PFSK-1 (cell line): ENCODE measurements around the gene THOC1.

Source experiments
- FOXP2 ChIP-seq: optimal IDR thresholded peaks from 2 replicates; pipeline ENCODE3; 2011; ENCODE audit warnings: borderline replicate concordance, control low read depth, inconsistent platforms; ENCODE audit not compliant: insufficient read depth; ENCODE audit errors: extremely low read length, extremely low read depth
- POLR2AphosphoS5 ChIP-seq: IDR thresholded peaks from 2 replicates; pipeline ENCODE4 v1.6.1; 2012; ENCODE audit warnings: low read depth, mild to moderate bottlenecking, control low read depth, low read length, moderate library complexity
- SIN3A ChIP-seq: IDR thresholded peaks from 2 replicates; pipeline ENCODE4 v1.6.1; 2012; ENCODE audit warnings: mild to moderate bottlenecking, low read length, moderate library complexity, borderline replicate concordance; ENCODE audit not compliant: insufficient read depth
- TAF1 ChIP-seq: IDR thresholded peaks from 2 replicates; pipeline ENCODE4 v1.6.1; 2012; ENCODE audit warnings: low read length, control low read depth, borderline replicate concordance; ENCODE audit not compliant: insufficient read depth
- TF ChIP-seq, protein P1 (sequence below), 2 experiments: IDR thresholded peaks; 2 replicates each; pipeline versions ENCODE4 v1.6.1 to v1.8.0; 2011 to 2012; ENCODE audit warnings: low read depth in 2 of 2, low read length in 2 of 2, control low read depth in 1 of 2, inconsistent platforms in 1 of 2, mild to moderate bottlenecking in 1 of 2, moderate library complexity in 1 of 2; ENCODE audit not compliant: insufficient read depth in 1 of 2

Gene THOC1

DNA sequence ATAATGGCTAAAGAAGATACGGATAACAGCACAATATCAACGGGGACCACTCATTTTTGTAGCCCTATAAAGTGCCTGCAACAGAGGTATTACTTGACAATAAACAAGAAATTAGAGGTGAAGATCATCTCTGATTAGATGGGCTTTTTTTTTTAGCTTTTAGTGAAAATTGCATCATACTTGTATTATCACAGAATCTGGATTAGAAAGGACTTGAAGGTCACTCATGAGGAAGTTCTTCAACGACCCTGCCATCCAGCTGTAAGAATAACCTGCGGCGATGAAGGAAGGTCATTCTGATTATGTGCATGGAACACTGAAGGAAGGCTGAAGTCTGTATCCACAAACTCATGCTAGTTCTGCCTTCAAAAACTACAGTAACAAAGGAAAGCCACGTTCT lies 40.5 kb downstream of the THOC1 start:
- TF ChIP-seq TAF1 (no peak), SIN3A (no peak), FOXP2 (no peak), POLR2AphosphoS5 (no peak)
- TF ChIP-seq, protein P1, sequence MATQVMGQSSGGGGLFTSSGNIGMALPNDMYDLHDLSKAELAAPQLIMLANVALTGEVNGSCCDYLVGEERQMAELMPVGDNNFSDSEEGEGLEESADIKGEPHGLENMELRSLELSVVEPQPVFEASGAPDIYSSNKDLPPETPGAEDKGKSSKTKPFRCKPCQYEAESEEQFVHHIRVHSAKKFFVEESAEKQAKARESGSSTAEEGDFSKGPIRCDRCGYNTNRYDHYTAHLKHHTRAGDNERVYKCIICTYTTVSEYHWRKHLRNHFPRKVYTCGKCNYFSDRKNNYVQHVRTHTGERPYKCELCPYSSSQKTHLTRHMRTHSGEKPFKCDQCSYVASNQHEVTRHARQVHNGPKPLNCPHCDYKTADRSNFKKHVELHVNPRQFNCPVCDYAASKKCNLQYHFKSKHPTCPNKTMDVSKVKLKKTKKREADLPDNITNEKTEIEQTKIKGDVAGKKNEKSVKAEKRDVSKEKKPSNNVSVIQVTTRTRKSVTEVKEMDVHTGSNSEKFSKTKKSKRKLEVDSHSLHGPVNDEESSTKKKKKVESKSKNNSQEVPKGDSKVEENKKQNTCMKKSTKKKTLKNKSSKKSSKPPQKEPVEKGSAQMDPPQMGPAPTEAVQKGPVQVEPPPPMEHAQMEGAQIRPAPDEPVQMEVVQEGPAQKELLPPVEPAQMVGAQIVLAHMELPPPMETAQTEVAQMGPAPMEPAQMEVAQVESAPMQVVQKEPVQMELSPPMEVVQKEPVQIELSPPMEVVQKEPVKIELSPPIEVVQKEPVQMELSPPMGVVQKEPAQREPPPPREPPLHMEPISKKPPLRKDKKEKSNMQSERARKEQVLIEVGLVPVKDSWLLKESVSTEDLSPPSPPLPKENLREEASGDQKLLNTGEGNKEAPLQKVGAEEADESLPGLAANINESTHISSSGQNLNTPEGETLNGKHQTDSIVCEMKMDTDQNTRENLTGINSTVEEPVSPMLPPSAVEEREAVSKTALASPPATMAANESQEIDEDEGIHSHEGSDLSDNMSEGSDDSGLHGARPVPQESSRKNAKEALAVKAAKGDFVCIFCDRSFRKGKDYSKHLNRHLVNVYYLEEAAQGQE (IDR thresholded peaks at IDR 0.05; ENCODE audit: insufficient read depth in 1 of 2, low read depth in 2 of 2, low read length in 2 of 2): no peak

DNA sequence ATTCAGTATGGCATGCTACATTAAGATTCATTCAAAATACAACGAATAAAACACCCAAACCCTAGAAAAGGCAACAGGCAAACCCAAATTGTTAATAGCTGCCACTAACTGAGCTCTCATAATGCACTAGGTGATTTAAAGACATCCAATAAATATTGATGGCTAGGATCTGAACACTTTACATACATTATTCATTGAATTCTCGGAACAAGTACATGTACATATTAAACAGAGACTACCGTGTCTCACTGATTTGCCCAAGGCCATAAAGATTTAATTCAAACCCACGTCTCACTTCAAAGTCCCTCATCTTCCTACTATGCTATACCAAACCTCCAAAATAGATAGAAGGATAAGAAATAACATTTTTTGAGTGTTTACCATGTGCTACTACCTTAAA lies 42.1 kb downstream of the THOC1 start:
- TF ChIP-seq SIN3A (no peak), FOXP2 (no peak), TAF1 (no peak), POLR2AphosphoS5 (no peak)
- TF ChIP-seq, protein P1 (IDR thresholded peaks at IDR 0.05; ENCODE audit: insufficient read depth in 1 of 2, low read depth in 2 of 2, low read length in 2 of 2): no peak

DNA sequence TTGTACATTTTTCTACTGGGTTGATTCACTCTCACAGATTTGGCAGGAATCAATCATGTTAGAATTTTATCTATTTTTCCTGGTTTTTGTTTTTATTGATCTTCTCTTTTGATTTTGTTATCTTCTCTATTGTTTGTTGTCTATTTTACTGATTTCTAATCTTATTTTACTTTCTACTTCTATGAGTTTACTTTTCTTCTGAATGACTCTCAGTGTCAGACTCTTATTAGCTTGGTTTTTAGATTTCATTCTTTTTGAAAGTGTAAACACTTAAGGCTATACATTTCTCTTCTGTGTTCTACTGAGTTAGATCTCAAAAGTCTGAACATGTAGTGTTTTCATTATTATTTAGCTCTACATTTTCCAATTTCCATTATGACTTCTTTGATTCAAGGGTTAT lies 47.1 kb downstream of the THOC1 start:
- TF ChIP-seq FOXP2 (no peak), TAF1 (no peak), SIN3A (no peak), POLR2AphosphoS5 (no peak)
- TF ChIP-seq, protein P1 (IDR thresholded peaks at IDR 0.05; ENCODE audit: insufficient read depth in 1 of 2, low read depth in 2 of 2, low read length in 2 of 2): no peak

DNA sequence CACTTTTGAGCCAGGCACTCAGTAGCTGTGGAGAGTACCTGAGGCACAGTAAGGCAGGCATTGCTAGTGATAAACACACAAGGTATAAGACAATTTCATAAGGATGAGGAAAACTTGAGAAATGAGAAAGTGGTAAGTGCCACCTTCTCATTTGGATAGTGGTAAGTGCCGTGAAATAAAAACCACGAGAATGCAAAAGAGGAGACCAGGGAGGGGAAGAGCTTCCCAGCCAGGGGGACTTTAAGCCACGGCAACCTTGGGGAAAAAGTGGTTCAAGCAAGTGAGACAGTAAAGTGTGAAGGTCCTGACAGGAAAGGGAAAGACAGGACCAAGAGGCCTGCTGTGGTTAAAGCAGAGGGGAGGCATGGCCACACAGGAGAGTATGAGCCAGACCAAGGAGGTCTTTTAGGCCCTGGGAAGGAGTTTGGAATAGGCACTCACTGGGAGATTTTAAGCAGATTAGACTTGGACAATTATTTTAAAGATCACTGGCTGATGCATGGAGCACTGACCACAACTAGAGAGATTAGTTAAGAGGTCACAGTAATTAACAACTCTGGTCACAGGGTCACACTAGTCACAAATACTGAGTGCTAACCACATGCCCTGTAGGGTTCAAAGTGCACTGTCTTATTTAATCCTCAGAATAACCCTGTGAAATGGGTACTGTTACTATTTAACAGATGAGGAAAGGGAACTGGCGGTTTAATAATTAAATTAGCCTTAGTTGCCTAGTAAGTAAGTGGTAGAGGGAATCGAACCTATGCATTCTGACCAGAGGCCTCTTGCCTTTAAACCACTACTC lies 50.1 kb downstream of the THOC1 start:
- TF ChIP-seq FOXP2: no peak
- TF ChIP-seq, protein P1 (IDR thresholded peaks at IDR 0.05; ENCODE audit: insufficient read depth in 1 of 2, low read depth in 2 of 2, low read length in 2 of 2): no peak
- no peak for TF ChIP-seq TAF1

DNA sequence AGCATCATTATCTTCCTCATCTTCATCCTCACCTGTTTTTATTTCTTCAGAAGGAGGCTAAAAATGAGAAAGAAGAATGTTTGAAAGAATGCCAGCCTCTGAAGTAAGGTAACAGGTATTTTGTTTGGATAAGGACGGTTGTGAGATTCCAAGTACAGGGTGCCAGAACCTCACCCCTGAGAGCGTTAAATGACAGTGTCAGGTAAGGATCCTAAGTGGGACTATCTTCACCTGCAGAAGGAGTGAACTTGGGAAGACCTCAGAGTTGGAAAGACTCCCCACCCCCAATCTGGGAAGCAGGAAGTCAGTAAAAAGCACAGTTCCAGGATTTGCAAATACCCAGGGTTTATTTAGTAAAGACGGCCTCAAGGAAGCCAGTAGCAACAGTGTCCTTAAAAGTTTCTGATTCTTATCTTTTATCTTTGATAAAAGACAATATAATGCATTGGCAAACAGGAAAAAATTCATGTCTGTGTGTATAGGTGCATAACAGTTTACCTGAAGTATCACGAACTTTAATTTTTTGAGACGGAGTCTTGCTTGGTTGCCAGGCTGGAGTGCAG lies 52.3 kb downstream of the THOC1 start:
- TF ChIP-seq TAF1 (no peak), SIN3A (no peak), FOXP2 (no peak), POLR2AphosphoS5 (no peak)
- TF ChIP-seq, protein P1 (IDR thresholded peaks at IDR 0.05; ENCODE audit: insufficient read depth in 1 of 2, low read depth in 2 of 2, low read length in 2 of 2): no peak
